PC-3 (cell line): ENCODE measurements around the gene PES1. TPM values are rescaled to one million over a fixed set of nuclear protein-coding genes. Genes with fewer than 3 reads are reported as not detected.

Source experiments
- ATAC-seq: fragments of 200-7000 bp; cut with Tn5 transposase; 2 replicates; pipeline ENCODE4 v1.9.1; 2020; ENCODE audit warnings: mild to moderate bottlenecking, moderate library complexity
- BruUV-seq: library from RNA; stranded (reverse); fragments of 400-500 nt; replicated peaks from 2 replicates; lab custom pipeline; 2021; lab: Mats Ljungman, UMichigan
- CTCF ChIA-PET: fragments of 300-600 bp; sonication (Branson Sonifier 250); formaldehyde crosslinking; loops from one replicate; lab custom pipeline; 2022; ENCODE audit warnings: antibody characterized with exemption; lab: Charles Lee
- POLR2A ChIA-PET: fragments of 300-600 bp; sonication (Branson Sonifier 250); formaldehyde crosslinking; loops from one replicate; lab custom pipeline; 2022; ENCODE audit warnings: antibody characterized with exemption; ENCODE audit not compliant: unreplicated experiment; lab: Charles Lee
- DNase-seq: peaks from one replicate; pipeline ENCODE4 v3.0.0-alpha.2; 2015
- H2AFZ ChIP-seq: fragments of 300-600 bp; sonication (generic); 2 replicates; pipeline ENCODE4 v1.6.0; 2016; ENCODE audit warnings: antibody characterized with exemption, low read length
- H3F3A ChIP-seq: fragments of 300-600 bp; sonication (generic); one replicate; pipeline ENCODE4 v1.6.0; 2017; ENCODE audit warnings: antibody characterized with exemption, low read length, control low read depth, mild to moderate bottlenecking; ENCODE audit not compliant: unreplicated experiment
- H3K27ac ChIP-seq: fragments of 300-600 bp; sonication (generic); 2 replicates; pipeline ENCODE4 v1.5.1; 2016; ENCODE audit warnings: mild to moderate bottlenecking, low read length
- H3K27me3 ChIP-seq: fragments of 300-600 bp; sonication (generic); 2 replicates; pipeline ENCODE4 v1.6.1; 2016; ENCODE audit warnings: low read length, mixed read lengths
- H3K36me3 ChIP-seq: fragments of 300-600 bp; sonication (generic); 2 replicates; pipeline ENCODE4 v1.6.1; 2016; ENCODE audit warnings: low read depth, mixed run types, low read length, mixed read lengths
- H3K4me1 ChIP-seq: fragments of 300-600 bp; sonication (generic); 2 replicates; pipeline ENCODE4 v1.5.1; 2016; ENCODE audit warnings: low read length; ENCODE audit not compliant: insufficient read depth
- H3K4me2 ChIP-seq: fragments of 300-600 bp; sonication (generic); 2 replicates; pipeline ENCODE4 v1.6.0; 2016; ENCODE audit warnings: low read length
- H3K4me3 ChIP-seq: fragments of 300-600 bp; sonication (generic); 2 replicates; pipeline ENCODE4 v1.5.1; 2016; ENCODE audit warnings: mild to moderate bottlenecking, low read length, mixed read lengths
- H3K79me2 ChIP-seq: fragments of 300-600 bp; sonication (generic); 2 replicates; pipeline ENCODE4 v1.6.1; 2017; ENCODE audit warnings: low read length, mixed read lengths
- H3K9ac ChIP-seq: fragments of 300-600 bp; sonication (generic); 2 replicates; pipeline ENCODE4 v1.6.0; 2016; ENCODE audit warnings: mild to moderate bottlenecking, low read length
- H3K9me2 ChIP-seq: fragments of 300-600 bp; sonication (generic); replicated peaks from 2 replicates; pipeline ENCODE4 v1.6.1; 2016; ENCODE audit warnings: mixed run types, low read length, mixed read lengths
- H3K9me3 ChIP-seq: fragments of 300-600 bp; sonication (generic); 2 replicates; pipeline ENCODE4 v1.6.1; 2016; ENCODE audit warnings: low read length, mixed read lengths
- H4K20me1 ChIP-seq: fragments of 300-600 bp; sonication (generic); 2 replicates; pipeline ENCODE4 v1.6.1; 2016; ENCODE audit warnings: low read length, mixed read lengths
- EZH2 ChIP-seq: fragments of 300-600 bp; sonication (generic); IDR thresholded peaks from one replicate; pipeline ENCODE4 v1.6.1; 2017; ENCODE audit warnings: antibody characterized with exemption, mild to moderate bottlenecking, low read length; ENCODE audit not compliant: unreplicated experiment
- EZH2phosphoT487 ChIP-seq: fragments of 300-600 bp; sonication (generic); IDR thresholded peaks from 2 replicates; pipeline ENCODE4 v1.6.1; 2018; ENCODE audit warnings: mild to moderate bottlenecking, antibody characterized with exemption, low read length, borderline replicate concordance
- intact Hi-C: fragments of 100-400 bp; cut with micrococcal nuclease; formaldehyde crosslinking; loops from 2 replicates; pipeline ENCODE4 v1.9.0; 2023
- total RNA-seq: library from RNA; depleted of rRNA; stranded (reverse); fragments of >200 nt; gene quantifications from 2 replicates; pipeline ENCODE4 v1.2.3, GENCODE V29; 2014
- TF ChIP-seq, protein P1 (sequence below): fragments of 300-600 bp; sonication (generic); conservative IDR thresholded peaks from 2 replicates; pipeline ENCODE4 v1.5.1; 2017; ENCODE audit warnings: antibody characterized with exemption, low read depth, mild to moderate bottlenecking, low read length

The PES1 gene
- total RNA-seq, 1 experiment from 2014 or later, result 105 TPM

DNA sequence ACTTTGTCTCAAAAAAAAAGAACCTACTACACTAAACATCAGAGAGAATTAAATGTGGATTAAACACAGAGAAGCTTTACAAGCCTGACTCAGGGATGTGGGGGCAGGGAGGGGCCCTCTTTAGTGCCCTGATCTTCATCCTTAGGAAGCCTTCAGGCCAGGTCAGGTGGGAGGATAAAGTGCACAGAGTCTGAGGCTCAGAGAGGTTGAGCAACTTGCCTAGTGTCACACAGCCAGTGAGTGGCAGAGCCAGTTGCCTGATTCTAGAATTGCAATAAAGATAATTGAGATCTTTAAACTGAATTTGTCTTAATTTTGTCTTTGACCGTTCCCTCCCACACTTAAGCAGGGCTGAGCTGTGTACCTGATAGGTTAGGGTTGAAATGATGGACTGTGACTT is 52.3 kb downstream of the PES1 start:
- no peaks in the 10 kb centered on the region for H3K79me2 ChIP-seq
- intact Hi-C loops, result no loop called here
- BruUV-seq, result no TSS peak
- no peak for TF ChIP-seq EZH2
- TF ChIP-seq, protein P1, sequence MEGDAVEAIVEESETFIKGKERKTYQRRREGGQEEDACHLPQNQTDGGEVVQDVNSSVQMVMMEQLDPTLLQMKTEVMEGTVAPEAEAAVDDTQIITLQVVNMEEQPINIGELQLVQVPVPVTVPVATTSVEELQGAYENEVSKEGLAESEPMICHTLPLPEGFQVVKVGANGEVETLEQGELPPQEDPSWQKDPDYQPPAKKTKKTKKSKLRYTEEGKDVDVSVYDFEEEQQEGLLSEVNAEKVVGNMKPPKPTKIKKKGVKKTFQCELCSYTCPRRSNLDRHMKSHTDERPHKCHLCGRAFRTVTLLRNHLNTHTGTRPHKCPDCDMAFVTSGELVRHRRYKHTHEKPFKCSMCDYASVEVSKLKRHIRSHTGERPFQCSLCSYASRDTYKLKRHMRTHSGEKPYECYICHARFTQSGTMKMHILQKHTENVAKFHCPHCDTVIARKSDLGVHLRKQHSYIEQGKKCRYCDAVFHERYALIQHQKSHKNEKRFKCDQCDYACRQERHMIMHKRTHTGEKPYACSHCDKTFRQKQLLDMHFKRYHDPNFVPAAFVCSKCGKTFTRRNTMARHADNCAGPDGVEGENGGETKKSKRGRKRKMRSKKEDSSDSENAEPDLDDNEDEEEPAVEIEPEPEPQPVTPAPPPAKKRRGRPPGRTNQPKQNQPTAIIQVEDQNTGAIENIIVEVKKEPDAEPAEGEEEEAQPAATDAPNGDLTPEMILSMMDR, result no peak
- no peak for TF ChIP-seq EZH2phosphoT487
- no peaks in the 10 kb centered on the region for H3K36me3 ChIP-seq
- H3K9me2 ChIP-seq, result no peaks in the 10 kb centered on the region
- no peaks in the 10 kb centered on the region for H3F3A ChIP-seq
- H3K4me3 ChIP-seq, result no peak overlapping the region
- no peak for ATAC-seq
- H3K27ac ChIP-seq, result no peak overlapping the region
- no peaks in the 10 kb centered on the region for H3K27me3 ChIP-seq
- H3K4me1 ChIP-seq, result no peaks in the 10 kb centered on the region
- no peaks in the 10 kb centered on the region for H3K9me3 ChIP-seq
- ChIA-PET POLR2A (no interaction called here), CTCF (no interaction called here)
- no peak overlapping the region for H3K9ac ChIP-seq
- H3K4me2 ChIP-seq, result no peak overlapping the region
- no peak for DNase-seq
- no peak overlapping the region for H2AFZ ChIP-seq
- H4K20me1 ChIP-seq, result no peaks in the 10 kb centered on the region

DNA sequence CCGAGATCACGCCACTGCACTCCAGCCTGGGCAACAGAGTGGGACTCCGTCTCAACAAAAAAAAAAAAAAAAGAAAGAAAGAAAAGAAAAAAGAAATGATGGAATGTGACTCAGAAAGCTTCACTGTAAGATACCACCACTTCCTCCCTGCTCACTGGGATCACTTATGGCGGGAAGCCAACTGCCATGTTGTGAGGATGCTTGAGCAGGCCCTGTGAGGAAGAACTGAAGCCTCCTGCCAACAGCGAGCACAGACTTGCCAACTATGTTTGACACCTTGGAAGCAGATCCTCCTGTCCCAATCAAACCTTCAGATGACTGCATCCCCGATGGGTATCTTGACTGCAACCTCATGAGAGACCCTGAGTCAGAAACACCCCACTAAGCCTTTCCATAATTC is 53.4 kb downstream of the PES1 start:
- no peaks in the 10 kb centered on the region for H3K36me3 ChIP-seq
- intact Hi-C loops, result no loop called here
- no peaks in the 10 kb centered on the region for H3K4me1 ChIP-seq
- no peaks in the 10 kb centered on the region for H3K9me2 ChIP-seq
- no peak for TF ChIP-seq EZH2
- TF ChIP-seq EZH2phosphoT487, result no peak
- TF ChIP-seq, protein P1, result no peak
- BruUV-seq, result no TSS peak
- DNase-seq (peak; percentile 1), ATAC-seq (no peak)
- H3K27ac ChIP-seq, result no peak overlapping the region
- no peaks in the 10 kb centered on the region for H3K27me3 ChIP-seq
- no peaks in the 10 kb centered on the region for H3K79me2 ChIP-seq
- H4K20me1 ChIP-seq, result no peaks in the 10 kb centered on the region
- ChIA-PET CTCF (no interaction called here), POLR2A (no interaction called here)
- H3K9me3 ChIP-seq, result no peaks in the 10 kb centered on the region
- H2AFZ ChIP-seq, result no peak overlapping the region
- no peak overlapping the region for H3K9ac ChIP-seq
- H3K4me2 ChIP-seq, result no peak overlapping the region
- H3F3A ChIP-seq, result no peaks in the 10 kb centered on the region
- H3K4me3 ChIP-seq, result no peak overlapping the region

DNA sequence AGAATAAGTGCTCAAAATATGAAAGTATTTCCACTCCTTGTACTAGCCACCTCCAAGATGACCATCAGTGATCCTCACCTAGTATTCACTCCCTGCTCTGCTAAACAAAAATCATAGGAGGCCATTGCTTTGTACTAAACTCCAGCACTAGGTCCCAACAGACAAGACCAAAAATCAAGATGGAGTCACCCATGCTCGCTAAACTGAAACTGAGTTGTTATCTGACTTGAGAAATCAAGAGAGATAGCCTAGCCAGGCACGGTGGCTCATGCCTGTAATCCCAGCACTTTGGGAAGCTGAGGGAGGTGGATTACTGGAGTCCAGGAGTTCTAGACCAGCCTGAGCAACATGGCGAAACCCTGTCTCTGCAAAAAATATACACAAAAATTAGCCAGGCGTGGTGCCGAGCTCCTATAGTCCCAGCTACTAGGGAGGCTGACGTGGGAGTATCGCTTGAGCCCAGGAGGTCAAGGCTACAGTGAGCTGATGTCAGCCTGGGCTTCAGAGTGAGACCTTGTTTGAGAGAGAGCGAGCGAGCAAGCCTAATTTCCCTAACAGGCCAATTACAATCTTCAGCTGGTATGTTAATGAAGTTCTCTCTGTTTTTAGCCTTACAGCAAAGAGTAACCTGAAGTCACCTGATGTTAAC is 54.5 kb downstream of the PES1 start:
- CTCF ChIA-PET, result no interaction called here
- H3K4me2 ChIP-seq, result no peak overlapping the region
- no peak for DNase-seq
- H3K4me3 ChIP-seq, result no peak overlapping the region
- no peak overlapping the region for H3K9ac ChIP-seq
- H2AFZ ChIP-seq, result no peak overlapping the region
- no peaks in the 10 kb centered on the region for H3K27me3 ChIP-seq
- no peaks in the 10 kb centered on the region for H3K9me3 ChIP-seq
- H3K27ac ChIP-seq, result no peak overlapping the region
- H3K4me1 ChIP-seq, result no peaks in the 10 kb centered on the region
- H3K36me3 ChIP-seq, result no peaks in the 10 kb centered on the region
- no peaks in the 10 kb centered on the region for H3K79me2 ChIP-seq
- TF ChIP-seq EZH2 (no peak), EZH2phosphoT487 (no peak)
- TF ChIP-seq, protein P1, result no peak
- no TSS peak for BruUV-seq
- H3F3A ChIP-seq, result no peaks in the 10 kb centered on the region
- POLR2A ChIA-PET, result no interaction called here
- H4K20me1 ChIP-seq, result no peaks in the 10 kb centered on the region
- no peaks in the 10 kb centered on the region for H3K9me2 ChIP-seq
- no peak for ATAC-seq
- intact Hi-C loops, result no loop called here
